ENCODE results near the gene FAM181B. TPM values are rescaled to one million over a fixed set of nuclear protein-coding genes. Genes with fewer than 3 reads are reported as not detected.

The FAM181B gene
- total RNA-seq, 1 donor from 2014 or later: 0.35 TPM

GRCh38 chr11:82718821-82719220 lies 14.8 kb downstream of the FAM181B start:
- Mint-ChIP-seq H3K27me3 (ENCODE audit: unreplicated experiment) (peaks cover 3% of the 10 kb centered on the region), H3K27ac (ENCODE audit: unreplicated experiment) (no peak overlapping the region), H3K9me3 (ENCODE audit: unreplicated experiment) (no peaks in the 10 kb centered on the region), H3K36me3 (ENCODE audit: unreplicated experiment) (no peaks in the 10 kb centered on the region), H3K4me3 (ENCODE audit: unreplicated experiment) (no peak overlapping the region), H3K4me1 (ENCODE audit: unreplicated experiment) (peaks cover 6% of the 10 kb centered on the region)
- TF ChIP-seq, protein P1, sequence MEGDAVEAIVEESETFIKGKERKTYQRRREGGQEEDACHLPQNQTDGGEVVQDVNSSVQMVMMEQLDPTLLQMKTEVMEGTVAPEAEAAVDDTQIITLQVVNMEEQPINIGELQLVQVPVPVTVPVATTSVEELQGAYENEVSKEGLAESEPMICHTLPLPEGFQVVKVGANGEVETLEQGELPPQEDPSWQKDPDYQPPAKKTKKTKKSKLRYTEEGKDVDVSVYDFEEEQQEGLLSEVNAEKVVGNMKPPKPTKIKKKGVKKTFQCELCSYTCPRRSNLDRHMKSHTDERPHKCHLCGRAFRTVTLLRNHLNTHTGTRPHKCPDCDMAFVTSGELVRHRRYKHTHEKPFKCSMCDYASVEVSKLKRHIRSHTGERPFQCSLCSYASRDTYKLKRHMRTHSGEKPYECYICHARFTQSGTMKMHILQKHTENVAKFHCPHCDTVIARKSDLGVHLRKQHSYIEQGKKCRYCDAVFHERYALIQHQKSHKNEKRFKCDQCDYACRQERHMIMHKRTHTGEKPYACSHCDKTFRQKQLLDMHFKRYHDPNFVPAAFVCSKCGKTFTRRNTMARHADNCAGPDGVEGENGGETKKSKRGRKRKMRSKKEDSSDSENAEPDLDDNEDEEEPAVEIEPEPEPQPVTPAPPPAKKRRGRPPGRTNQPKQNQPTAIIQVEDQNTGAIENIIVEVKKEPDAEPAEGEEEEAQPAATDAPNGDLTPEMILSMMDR (IDR thresholded peaks at IDR 0.05): no peak
- no peak for DNase-seq (ENCODE audit: extremely low spot score, unreplicated experiment)

DNA sequence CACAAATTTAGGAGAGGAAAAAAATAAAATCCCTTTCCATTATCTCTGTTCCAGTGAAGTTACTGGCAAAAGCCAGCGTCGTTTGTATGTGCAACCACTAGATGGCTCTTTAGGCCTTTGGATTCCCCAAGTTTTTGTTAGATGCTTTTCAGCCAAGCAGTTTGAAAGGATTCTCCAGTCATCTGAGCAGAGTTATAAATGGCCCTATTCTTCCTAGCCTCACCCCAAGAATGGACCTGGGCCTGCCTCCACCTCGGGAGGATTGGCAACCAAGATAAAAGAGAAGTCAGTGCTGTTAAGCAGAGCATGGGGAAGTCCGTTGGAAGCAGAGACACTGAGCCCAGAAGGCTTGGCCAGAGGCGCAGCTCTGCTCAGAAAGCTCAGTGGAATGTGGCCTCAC lies 15.4 kb downstream of the FAM181B start:
- no peak for DNase-seq (ENCODE audit: extremely low spot score, unreplicated experiment)
- no peak overlapping the region for H3K4me3 Mint-ChIP-seq (ENCODE audit: unreplicated experiment)
- H3K36me3 Mint-ChIP-seq (ENCODE audit: unreplicated experiment): no peaks in the 10 kb centered on the region
- H3K4me1 Mint-ChIP-seq (ENCODE audit: unreplicated experiment): peaks cover 6% of the 10 kb centered on the region
- no peak overlapping the region for H3K27ac Mint-ChIP-seq (ENCODE audit: unreplicated experiment)
- peaks cover 3% of the 10 kb centered on the region for H3K27me3 Mint-ChIP-seq (ENCODE audit: unreplicated experiment)
- H3K9me3 Mint-ChIP-seq (ENCODE audit: unreplicated experiment): no peaks in the 10 kb centered on the region
- TF ChIP-seq, protein P1 (IDR thresholded peaks at IDR 0.05): peak; percentile 80

DNA sequence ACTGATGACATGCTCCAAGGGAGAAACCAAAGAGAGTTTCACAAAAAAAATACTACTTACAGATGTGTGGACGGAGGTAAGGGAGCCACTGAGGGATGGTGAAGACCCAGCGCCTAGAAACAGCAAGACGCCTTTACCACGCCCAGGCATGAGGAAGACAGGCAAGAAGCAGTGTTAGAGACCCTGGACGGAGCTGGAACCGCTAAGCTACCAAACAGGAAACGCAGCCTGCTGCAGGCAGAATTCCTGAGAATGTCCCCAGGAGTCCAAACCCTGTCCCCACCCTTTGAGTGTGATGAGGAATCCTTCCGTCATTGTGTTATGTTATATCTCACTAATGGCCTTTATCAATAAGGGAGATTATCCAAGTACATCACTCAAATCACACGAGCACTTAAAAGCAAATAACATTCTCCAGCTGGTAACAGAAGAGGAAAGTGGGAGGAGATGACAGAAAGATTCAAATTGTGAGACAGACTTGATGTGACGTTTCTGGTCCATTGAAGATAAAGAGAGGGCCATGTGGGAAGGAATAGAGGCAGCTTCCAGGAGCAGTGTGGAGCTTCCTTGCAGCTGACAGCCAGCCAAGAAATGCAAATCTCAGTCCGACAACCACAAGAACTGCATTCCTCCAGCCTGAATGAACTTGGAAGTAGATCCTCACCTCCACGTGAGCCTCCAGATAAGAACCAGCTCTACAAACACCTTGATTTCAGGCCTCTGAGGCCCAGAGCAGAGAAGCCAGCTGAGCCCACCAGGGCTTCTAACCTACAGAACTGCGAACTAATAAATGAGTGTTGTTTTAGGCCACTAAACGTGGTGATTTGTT lies 19.1 kb downstream of the FAM181B start:
- no peaks in the 10 kb centered on the region for H3K9me3 Mint-ChIP-seq (ENCODE audit: unreplicated experiment)
- peaks cover 10% of the 10 kb centered on the region for H3K27me3 Mint-ChIP-seq (ENCODE audit: unreplicated experiment)
- DNase-seq (ENCODE audit: extremely low spot score, unreplicated experiment): no peak
- TF ChIP-seq, protein P1 (IDR thresholded peaks at IDR 0.05): no peak
- no peak overlapping the region for H3K4me3 Mint-ChIP-seq (ENCODE audit: unreplicated experiment)
- H3K4me1 Mint-ChIP-seq (ENCODE audit: unreplicated experiment): peaks cover 6% of the 10 kb centered on the region
- no peaks in the 10 kb centered on the region for H3K36me3 Mint-ChIP-seq (ENCODE audit: unreplicated experiment)
- H3K27ac Mint-ChIP-seq (ENCODE audit: unreplicated experiment): no peak overlapping the region

- Mint-ChIP-seq H3K4me1 (ENCODE audit: unreplicated experiment) (no peaks in the 10 kb centered on the region), H3K27ac (ENCODE audit: unreplicated experiment) (no peak overlapping the region)
- TF ChIP-seq, protein P1 (IDR thresholded peaks at IDR 0.05): no peak
Observed at GRCh38 chr11:82711648-82712047, 22.0 kb downstream of the FAM181B start.

DNA sequence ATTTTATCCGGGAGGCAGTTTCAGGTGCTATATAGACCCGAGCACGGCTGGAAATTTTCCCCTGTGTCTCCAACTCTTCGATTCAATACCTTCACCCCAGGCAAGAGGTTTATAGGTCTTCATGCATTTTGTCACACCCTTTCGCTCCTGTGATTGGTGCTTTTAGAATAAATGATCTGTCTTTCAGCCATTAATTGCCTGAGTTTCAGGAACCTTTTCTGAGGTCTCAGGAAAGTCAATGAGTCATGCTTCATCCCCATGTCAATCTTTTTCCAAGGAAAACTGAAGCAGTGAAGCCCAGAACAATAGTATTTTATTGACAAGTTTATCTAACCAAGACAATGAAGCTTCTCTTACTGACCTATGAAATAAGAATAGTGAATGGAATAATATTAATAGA lies 29.9 kb downstream of the FAM181B start:
- Mint-ChIP-seq H3K4me3 (ENCODE audit: unreplicated experiment) (no peak overlapping the region), H3K27me3 (ENCODE audit: unreplicated experiment) (peaks cover 41% of the 10 kb centered on the region), H3K36me3 (ENCODE audit: unreplicated experiment) (no peaks in the 10 kb centered on the region), H3K9me3 (ENCODE audit: unreplicated experiment) (no peaks in the 10 kb centered on the region), H3K27ac (ENCODE audit: unreplicated experiment) (no peak overlapping the region), H3K4me1 (ENCODE audit: unreplicated experiment) (no peaks in the 10 kb centered on the region)
- DNase-seq (ENCODE audit: extremely low spot score, unreplicated experiment): no peak
- TF ChIP-seq, protein P1 (IDR thresholded peaks at IDR 0.05): no peak

More at GRCh38 chr11:82711648-82712047, 22.0 kb downstream of the FAM181B start:
- Mint-ChIP-seq H3K9me3 (ENCODE audit: unreplicated experiment) (no peaks in the 10 kb centered on the region), H3K36me3 (ENCODE audit: unreplicated experiment) (no peaks in the 10 kb centered on the region), H3K4me3 (ENCODE audit: unreplicated experiment) (no peak overlapping the region), H3K27me3 (ENCODE audit: unreplicated experiment) (peaks cover 20% of the 10 kb centered on the region)
- DNase-seq (ENCODE audit: extremely low spot score, unreplicated experiment): no peak

Measured in osteocyte (in vitro differentiated cells).